Lung microvascular endothelial cell (primary cell): ENCODE data around the gene ST7. TPM values are rescaled to one million over a fixed set of nuclear protein-coding genes. Genes with fewer than 3 reads are reported as not detected.
A peak's percentile ranks its signal among the peaks of the same experiment; 100 is the strongest.

ENCODE experiments used
- DNase-seq, 2 donors: peaks; one replicate each; pipeline versions ENCODE4 v3.0.0 to v3.0.0-alpha.2; 2010; ENCODE audit warnings: low read depth in 2 of 2
- total RNA-seq: library from RNA; depleted of rRNA; stranded (reverse); fragments of >200 nt; gene quantifications from 2 replicates; pipeline ENCODE4 v1.2.1, GENCODE V29; 2014

Gene ST7
- total RNA-seq, 1 donor from 2014 or later = 11.5 TPM

DNA sequence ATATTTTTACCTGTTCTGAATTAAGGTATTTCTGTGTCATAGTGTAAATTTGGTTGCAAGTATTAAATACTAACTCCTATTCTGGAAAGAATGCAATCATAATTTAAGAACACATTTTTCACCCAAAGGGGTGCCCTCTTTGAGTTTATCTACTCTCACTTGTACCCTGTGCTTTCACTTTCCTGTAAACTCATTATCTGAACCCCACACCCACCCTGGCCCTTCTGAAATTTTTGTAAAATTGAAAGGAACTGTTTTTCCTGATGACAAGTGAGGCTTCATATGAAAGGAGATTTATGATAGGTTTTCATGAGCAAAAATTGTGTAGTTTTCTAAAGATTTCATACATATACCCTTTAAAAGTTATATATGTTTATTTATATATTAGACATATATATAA lies 235.1 kb downstream of the ST7 start:
- no peak for DNase-seq

- no peak for DNase-seq
Observed at GRCh38 chr7:117188949-117189592, 235.8 kb downstream of the ST7 start.

DNA sequence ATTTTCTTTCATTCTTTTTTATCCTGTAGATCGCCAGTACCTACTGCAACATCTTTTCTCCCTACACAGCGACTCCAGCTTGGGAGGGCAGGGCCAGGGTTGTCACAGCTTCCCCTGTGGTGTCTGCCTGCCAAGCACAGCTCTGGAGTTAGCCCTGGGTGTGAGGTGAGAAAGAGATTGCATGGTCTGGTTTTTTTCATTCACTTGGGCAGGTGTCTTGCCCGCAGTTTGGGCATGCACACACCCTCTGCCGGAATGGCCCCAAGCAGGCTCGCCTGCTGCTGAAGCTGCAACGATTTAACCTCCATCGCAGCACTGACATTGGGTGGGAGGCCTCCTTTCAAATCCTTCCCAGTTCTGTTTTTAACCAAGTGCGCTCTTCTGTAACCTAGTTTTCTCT lies 236.8 kb downstream of the ST7 start:
- DNase-seq = no peak

GRCh38 chr7:117190746-117191435 lies 237.6 kb downstream of the ST7 start:
- peak in 1 of 2 donors; percentile 68 for DNase-seq

DNA sequence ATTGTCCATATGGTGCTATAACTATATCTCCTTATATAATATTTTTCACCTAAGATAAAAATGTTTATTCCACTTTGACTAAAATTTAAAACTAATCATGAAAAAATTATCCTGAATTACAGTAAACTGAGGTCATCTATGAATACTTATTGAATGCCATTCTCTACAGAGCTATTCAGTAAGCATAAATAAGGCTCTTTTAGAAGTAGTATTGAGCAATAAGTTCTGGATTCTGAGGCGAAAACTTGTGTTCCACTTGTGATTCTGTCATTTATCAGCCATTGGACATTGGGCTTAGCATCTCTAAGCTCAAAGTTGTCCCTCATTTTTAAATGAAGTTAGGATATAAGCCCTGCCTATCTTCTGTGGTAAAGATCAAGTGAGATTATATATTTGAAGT lies 238.8 kb downstream of the ST7 start:
- no peak for DNase-seq

DNA sequence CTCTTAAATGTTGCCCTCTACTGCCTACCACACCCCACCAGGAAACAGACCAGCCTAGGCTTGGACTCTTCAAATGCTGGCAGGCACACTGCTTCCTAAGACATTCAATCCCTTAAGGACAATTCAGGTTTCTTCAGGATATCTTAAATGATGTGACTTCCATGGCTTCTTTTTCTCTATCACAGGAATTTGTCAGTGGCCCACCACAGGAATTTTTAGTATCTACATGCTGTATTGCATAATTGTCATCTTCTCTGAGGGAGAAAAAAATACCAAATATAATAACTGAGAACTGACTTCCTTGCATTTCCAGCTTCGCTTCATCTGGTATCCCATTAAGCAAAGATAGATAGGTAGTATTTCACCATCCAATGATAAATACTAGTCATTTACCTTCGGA lies 240.3 kb downstream of the ST7 start:
- no peak for DNase-seq

DNA sequence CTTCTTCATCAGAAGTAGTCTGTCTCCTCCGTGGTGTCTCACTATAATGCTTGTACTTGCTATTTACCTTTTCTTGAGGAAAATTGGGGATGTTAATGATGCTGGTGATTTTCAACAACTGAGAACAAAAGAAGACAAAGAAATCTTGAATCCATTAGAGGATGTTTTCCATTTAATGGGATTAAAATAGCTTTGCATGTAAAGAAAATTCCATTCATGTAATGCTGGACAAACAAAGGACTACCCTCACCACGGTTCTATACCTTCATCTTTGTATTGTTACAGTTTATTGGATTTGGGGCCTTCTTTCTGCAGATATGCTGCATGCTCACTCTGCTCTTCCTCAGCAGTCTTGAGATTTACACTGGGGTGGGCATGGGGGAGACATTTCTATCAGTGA lies 241.1 kb downstream of the ST7 start:
- DNase-seq = no peak

- DNase-seq = peak in 1 of 2 donors; percentile 80
Observed at GRCh38 chr7:117195361-117196029, 242.2 kb downstream of the ST7 start.

- no peak for DNase-seq
Observed at GRCh38 chr7:117200132-117200531, 246.8 kb downstream of the ST7 start.

- DNase-seq = no peak
Observed at GRCh38 chr7:117200786-117201458, 247.6 kb downstream of the ST7 start.

GRCh38 chr7:117202511-117202910 lies 249.2 kb downstream of the ST7 start:
- DNase-seq = no peak

- DNase-seq = no peak
Observed at GRCh38 chr7:117203205-117203604, 249.9 kb downstream of the ST7 start.

GRCh38 chr7:117205873-117206272 lies 252.6 kb downstream of the ST7 start:
- DNase-seq = no peak

DNA sequence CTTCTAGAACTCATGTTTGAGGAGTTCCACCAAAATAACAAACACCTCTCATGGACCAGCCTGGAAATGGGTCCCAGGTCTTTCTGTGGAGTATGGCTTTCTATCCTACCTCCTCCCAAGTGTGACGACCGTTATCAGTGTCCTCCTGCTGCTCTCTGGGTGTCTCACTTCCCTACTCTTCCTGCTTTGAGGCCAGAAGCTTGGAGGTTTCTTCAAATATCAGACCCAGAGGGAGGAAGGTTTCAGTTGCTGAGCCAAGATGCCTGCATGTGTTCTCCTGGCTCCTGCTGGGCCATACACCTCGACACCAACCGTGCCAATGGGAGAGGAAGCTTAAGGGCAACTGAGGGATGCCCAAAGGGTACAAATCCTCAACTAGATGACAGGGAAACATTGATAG lies 255.0 kb downstream of the ST7 start:
- no peak for DNase-seq

GRCh38 chr7:117210397-117210796 lies 257.1 kb downstream of the ST7 start:
- DNase-seq = no peak

DNA sequence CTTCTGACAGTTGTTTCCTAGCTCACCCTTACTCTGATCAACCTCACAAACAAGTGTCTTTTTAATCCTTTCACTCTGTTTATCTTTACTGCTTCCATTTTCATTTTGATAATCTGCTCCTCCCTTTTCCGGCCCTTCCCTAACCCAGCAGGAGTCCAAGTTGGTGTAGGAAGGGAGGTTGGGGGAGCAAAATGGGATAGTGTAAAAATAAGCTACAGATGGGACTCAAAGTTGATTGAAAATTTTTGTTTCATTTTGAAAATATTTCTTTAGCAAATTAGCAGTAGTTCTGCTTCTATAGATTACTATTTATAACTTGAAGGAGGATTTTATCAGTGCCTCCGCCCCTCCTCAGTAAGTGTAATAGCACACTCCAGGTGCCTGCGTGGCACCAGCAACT lies 257.6 kb downstream of the ST7 start:
- DNase-seq = no peak

DNA sequence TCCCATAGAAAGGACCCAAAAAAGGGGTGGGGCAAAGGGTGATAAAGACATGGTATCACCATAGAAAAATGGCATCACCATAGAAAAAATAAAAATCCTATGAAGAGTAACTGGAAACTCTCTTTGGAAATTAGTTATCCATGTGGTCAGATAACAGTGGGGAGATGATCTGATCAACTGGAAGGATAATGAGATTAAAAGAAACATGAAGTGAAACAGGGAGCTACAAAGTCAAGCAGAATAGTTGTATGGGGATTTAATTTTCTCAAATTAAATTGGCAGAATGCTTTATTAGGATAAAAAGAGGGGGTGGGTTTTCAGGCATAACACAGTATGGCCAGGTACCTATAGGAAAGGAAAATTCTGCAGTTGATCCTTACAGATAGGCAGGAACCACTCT lies 258.3 kb downstream of the ST7 start:
- DNase-seq = no peak

DNA sequence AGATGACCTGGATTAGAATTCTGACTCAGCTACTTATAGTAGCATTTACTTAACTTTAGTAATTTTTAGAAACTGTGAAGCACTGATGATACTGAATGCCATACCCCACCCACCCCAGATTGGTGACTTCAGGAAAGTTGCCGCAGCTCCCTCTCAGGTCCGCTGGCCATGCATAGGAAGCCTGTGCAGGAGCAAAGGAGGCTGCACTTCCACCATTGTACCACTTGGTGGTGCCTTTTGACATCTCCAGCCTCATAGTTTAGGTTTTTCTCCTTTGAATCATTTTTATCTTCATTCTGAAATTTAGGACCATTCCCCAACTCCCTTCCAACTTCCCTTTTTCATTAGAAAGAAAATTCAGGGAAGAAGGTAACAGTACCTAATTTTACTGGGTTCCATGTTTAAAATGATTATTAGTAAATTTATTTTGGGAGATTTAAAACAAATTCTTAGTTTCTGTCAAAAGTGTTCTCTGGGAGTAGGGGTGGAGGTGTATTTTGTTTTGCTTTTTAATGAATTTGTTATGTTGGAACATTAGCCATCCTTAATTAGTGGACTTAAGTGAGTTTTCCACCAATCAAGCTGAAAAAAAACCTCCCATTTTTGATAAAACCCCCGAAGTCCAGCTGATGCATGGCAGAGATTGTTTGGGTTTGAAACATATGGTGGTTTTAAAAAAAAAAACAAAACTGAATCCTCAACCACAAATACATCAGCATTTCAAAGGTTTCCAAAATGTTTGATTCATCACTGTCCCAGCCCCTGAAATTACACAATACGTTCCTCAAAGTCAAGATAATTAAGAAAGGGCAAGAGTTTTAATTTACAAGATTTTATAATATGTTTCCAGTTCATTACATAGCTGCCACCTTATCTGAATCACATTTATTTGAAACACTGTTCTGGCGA lies 259.9 kb downstream of the ST7 start:
- peak; percentile 71 to 74 for DNase-seq

DNA sequence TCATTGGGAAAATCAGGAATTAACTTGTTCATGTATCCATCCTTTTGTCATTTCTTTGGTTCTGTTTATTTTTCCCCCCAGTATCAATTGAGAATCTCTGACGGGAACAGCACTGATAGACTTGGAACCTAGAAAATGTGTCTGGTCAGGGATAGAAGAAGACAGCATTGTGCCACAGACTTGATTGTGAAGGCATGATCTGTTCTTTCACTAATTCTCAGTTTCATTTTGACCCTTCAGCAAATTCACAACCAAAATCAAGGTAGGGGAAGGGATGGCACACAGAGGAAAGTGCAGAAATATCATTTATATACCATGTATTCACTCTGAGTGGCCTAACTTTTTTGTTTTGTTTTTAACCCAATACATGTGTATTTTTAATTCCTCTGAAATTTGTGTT lies 262.7 kb downstream of the ST7 start:
- no peak for DNase-seq

- DNase-seq = no peak
Observed at GRCh38 chr7:117216436-117217069, 263.3 kb downstream of the ST7 start.
